HEK293T (cell line): ENCODE measurements around the gene C2orf68.

Source experiments
- BHLHE40 ChIP-seq: fragments of 450-650 bp; IDR thresholded peaks from 2 replicates; pipeline ENCODE4 v1.6.1; 2016; ENCODE audit warnings: mild to moderate bottlenecking, moderate library complexity, borderline replicate concordance
- CTBP1 ChIP-seq: fragments of 450-650 bp; IDR thresholded peaks from 2 replicates; pipeline ENCODE4 v1.6.1; 2016; ENCODE audit warnings: borderline replicate concordance
- FOXA1 ChIP-seq: fragments of 450-650 bp; IDR thresholded peaks from 2 replicates; pipeline ENCODE4 v1.6.1; 2016; ENCODE audit warnings: mild to moderate bottlenecking
- NFRKB ChIP-seq: fragments of 450-650 bp; IDR thresholded peaks from 2 replicates; pipeline ENCODE4 v1.6.1; 2016; ENCODE audit warnings: mild to moderate bottlenecking, moderate library complexity
- PKNOX1 ChIP-seq: fragments of 450-650 bp; IDR thresholded peaks from 2 replicates; pipeline ENCODE4 v1.6.1; 2016
- SP1 ChIP-seq: fragments of 450-650 bp; IDR thresholded peaks from 2 replicates; pipeline ENCODE4 v1.6.1; 2017

- TF ChIP-seq FOXA1 (no peak), SP1 (no peak), CTBP1 (no peak), NFRKB (no peak), PKNOX1 (no peak), BHLHE40 (no peak)
Observed at GRCh38 chr2:85631316-85631715, 19.4 kb upstream of the C2orf68 start.
